Measurements from ENCODE around the gene ZNF467. TPM values are rescaled to one million over a fixed set of nuclear protein-coding genes. Genes with fewer than 3 reads are reported as not detected.

Gene ZNF467
- total RNA-seq, 2 donors from 2014 or later, result 9.9 to 13.2 TPM

GRCh38 chr7:149808311-149808710, 34.9 kb upstream of the ZNF467 start:
- 72 to 87% methylated on average over 6 to 10 of the region's 10 CpGs for WGBS, 2 donors
- intact Hi-C loops (cut with DNase I), result no loop called here
- Histone ChIP-seq H3K27me3 (no peaks in the 10 kb centered on the region), H3K4me3 (no peak overlapping the region), H3K4me1 (no peaks in the 10 kb centered on the region), H3K27ac (no peak overlapping the region), H3K36me3 (replicated peaks in 1 of 2; ENCODE audit: insufficient read depth in 1 of 2, low read depth in 2 of 2) (no peaks in the 10 kb centered on the region), H3K9me3 (no peaks in the 10 kb centered on the region)
- no peak for TF ChIP-seq POLR2A (IDR thresholded peaks at IDR 0.05)
- TF ChIP-seq CTCF (IDR thresholded peaks at IDR 0.05), result no peak
- DNase-seq (no peak), ATAC-seq (no peak)

- no peak for TF ChIP-seq POLR2A (IDR thresholded peaks at IDR 0.05)
- TF ChIP-seq CTCF (IDR thresholded peaks at IDR 0.05), result no peak
- DNase-seq (no peak), ATAC-seq (no peak)
- no peak overlapping the region for H3K27ac ChIP-seq
- H3K27me3 ChIP-seq, result no peaks in the 10 kb centered on the region
- 59 to 71% methylated on average over 8 to 16 of the region's 16 CpGs for WGBS, 2 donors
- no peaks in the 10 kb centered on the region for H3K9me3 ChIP-seq
- H3K36me3 ChIP-seq (replicated peaks in 1 of 2; ENCODE audit: insufficient read depth in 1 of 2, low read depth in 2 of 2), result no peaks in the 10 kb centered on the region
- no peak overlapping the region for H3K4me3 ChIP-seq
- no peaks in the 10 kb centered on the region for H3K4me1 ChIP-seq
- intact Hi-C loops (cut with DNase I), result no loop called here
These were observed 33.3 kb upstream of the ZNF467 start for GRCh38 chr7:149806726-149807125.

DNA sequence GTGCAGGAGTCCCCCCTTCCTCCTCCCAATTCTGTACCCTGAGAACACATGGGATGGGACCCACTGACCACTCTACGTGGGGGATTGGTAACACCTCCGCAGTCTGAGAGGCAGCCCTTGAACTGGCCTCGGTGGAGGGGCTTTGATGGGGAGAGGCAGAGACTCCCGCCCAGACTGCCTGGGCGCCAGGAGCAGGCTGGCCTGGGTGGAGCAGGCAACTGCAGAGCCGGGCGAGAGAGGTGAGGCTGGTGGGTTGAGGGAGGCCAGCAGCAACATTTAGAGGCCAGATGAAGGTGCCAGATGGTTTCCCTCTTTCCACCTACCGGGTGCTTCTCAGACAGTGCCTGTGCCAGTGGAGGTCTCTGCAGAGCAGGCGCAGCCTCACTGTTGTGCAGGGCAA, 30.7 kb upstream of the ZNF467 start:
- TF ChIP-seq POLR2A (IDR thresholded peaks at IDR 0.05) (no peak), CTCF (IDR thresholded peaks at IDR 0.05) (no peak)
- Histone ChIP-seq H3K27ac (no peak overlapping the region), H3K4me3 (no peak overlapping the region), H3K36me3 (replicated peaks in 1 of 2; ENCODE audit: insufficient read depth in 1 of 2, low read depth in 2 of 2) (no peaks in the 10 kb centered on the region), H3K27me3 (no peaks in the 10 kb centered on the region), H3K4me1 (no peaks in the 10 kb centered on the region), H3K9me3 (no peaks in the 10 kb centered on the region)
- no peak for DNase-seq
- intact Hi-C loops (cut with DNase I), result no loop called here
- 77 to 94% methylated on average over 4 to 9 of the region's 9 CpGs for WGBS, 2 donors
- ATAC-seq, result no peak

DNA sequence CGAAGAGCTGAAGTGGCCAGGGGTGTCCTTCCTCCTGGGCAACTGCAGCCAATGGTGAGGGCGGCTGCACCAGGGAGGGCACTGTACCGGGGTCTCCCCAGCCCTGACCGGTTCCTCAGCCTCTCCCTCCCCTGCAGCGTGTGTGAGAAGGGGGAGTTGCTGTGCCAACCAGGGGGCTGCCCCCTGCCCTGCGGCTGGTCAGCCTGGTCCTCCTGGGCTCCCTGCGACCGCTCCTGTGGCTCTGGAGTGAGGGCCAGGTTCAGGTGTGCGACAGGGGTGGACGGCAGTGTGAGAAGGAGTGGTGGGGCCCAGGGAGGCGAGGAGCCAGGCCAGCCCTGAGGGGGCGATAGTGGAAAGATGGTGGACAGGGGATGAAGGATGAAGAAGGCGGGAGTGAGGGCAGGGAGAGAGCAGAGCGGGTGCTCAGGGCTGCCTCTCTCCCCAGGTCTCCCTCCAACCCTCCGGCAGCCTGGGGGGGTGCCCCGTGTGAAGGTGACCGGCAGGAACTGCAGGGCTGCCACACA, 30.2 kb upstream of the ZNF467 start:
- Histone ChIP-seq H3K4me1 (no peaks in the 10 kb centered on the region), H3K4me3 (no peak overlapping the region), H3K27ac (no peak overlapping the region), H3K27me3 (no peaks in the 10 kb centered on the region), H3K36me3 (replicated peaks in 1 of 2; ENCODE audit: insufficient read depth in 1 of 2, low read depth in 2 of 2) (no peaks in the 10 kb centered on the region), H3K9me3 (no peaks in the 10 kb centered on the region)
- DNase-seq (no peak), ATAC-seq (no peak)
- WGBS, 2 donors, result 69 to 70% methylated on average over 13 to 15 of the region's 17 CpGs
- TF ChIP-seq POLR2A (IDR thresholded peaks at IDR 0.05) (no peak), CTCF (IDR thresholded peaks at IDR 0.05) (no peak)
- intact Hi-C loops (cut with DNase I), result no loop called here

- H3K9me3 ChIP-seq, result no peaks in the 10 kb centered on the region
- no peak for ATAC-seq
- DNase-seq, result no peak
- intact Hi-C loops (cut with DNase I), result no loop called here
- H3K4me3 ChIP-seq, result no peak overlapping the region
- no peaks in the 10 kb centered on the region for H3K4me1 ChIP-seq
- no peak overlapping the region for H3K27ac ChIP-seq
- no peaks in the 10 kb centered on the region for H3K36me3 ChIP-seq (replicated peaks in 1 of 2; ENCODE audit: insufficient read depth in 1 of 2, low read depth in 2 of 2)
- no peaks in the 10 kb centered on the region for H3K27me3 ChIP-seq
- no peak for TF ChIP-seq CTCF (IDR thresholded peaks at IDR 0.05)
- TF ChIP-seq POLR2A (IDR thresholded peaks at IDR 0.05), result no peak
- 81% methylated on average over 12 of the region's 12 CpGs; no CpG with 5 or more reads in 1 of the 2 donors for WGBS, 2 donors
These were observed 29.6 kb upstream of the ZNF467 start for GRCh38 chr7:149802966-149803365.

All from body of pancreas (tissue), 4 donors.